Kidney glomerular epithelial cell (primary cell): ENCODE data around the gene AMHR2.
A peak's percentile ranks its signal among the peaks of the same experiment; 100 is the strongest.
"Not testable (repeated sequence)": the region's sequence is repeated elsewhere in the genome, so short reads cannot be mapped to it uniquely, and the experiment has no call there.

Experiments used
- DNase-seq: peaks from one replicate; lab custom pipeline; 2025; lab: John Stamatoyannopoulos, UW

The AMHR2 gene

GRCh38 chr12:53423597-53423996, at the start of gene AMHR2:
AMHR2 (plus strand) TSS chr12:53423855; CDS start chr12:53423935, 80 bp downstream.
- DNase-seq: no peak

DNA sequence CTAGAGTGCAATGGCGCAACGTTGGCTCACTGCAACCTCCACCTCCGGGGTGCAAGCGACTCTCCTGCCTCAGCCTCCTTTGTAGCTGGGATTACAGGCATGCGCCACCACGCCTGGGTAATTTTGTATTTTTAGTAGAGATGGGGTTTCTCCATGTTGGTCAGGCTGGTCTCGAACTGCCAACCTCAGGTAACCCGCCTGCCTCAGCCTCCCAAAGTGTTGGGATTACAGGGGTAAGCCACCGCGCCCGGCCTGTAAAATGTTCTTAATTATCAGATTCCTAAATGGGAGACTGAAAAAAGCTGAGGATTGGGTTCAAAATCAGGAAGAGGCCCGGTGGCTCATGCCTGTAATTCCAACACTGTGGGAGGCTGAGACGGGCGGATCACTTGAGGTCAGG, 49.4 kb upstream of the AMHR2 start:
- not testable (repeated sequence) for DNase-seq

DNA sequence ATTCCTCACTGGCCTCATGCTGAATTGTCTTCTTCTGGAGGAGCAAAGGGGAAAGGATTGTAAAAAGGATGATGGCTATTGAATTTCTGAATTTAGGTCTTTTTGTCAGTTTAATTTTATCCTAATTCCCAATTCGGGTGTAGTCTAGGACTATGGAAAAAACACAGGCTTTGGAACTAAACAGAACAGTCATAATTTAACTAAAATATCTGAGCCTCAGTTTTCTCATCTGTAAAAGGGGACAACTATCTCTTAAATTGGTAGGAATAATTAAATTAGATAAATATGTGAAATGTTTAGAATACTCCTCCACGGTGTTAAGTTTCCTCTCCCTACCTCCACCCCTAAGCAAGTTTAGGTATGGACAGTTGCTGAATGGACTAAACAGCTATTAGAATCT, 46.9 kb upstream of the AMHR2 start:
- no peak for DNase-seq

DNA sequence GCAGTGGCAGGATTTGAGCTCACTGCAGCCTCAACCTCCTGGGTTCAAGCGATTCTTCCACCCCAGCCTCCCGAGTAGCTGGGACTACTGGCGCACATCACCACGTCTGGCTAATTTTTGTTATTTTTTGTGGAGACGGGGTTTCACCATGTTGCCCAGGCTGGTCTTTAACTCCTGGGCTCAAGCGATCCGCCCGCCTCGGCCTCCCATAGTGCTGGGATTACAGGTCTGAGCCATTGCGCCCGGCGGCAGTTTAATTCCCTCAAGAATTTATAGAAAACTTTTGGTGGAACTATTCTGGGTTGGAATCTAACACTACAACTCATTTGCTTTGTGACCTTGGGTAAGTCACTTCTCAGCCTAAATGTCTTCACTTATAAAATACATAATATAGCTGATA, 45.4 kb upstream of the AMHR2 start:
- no peak for DNase-seq

DNA sequence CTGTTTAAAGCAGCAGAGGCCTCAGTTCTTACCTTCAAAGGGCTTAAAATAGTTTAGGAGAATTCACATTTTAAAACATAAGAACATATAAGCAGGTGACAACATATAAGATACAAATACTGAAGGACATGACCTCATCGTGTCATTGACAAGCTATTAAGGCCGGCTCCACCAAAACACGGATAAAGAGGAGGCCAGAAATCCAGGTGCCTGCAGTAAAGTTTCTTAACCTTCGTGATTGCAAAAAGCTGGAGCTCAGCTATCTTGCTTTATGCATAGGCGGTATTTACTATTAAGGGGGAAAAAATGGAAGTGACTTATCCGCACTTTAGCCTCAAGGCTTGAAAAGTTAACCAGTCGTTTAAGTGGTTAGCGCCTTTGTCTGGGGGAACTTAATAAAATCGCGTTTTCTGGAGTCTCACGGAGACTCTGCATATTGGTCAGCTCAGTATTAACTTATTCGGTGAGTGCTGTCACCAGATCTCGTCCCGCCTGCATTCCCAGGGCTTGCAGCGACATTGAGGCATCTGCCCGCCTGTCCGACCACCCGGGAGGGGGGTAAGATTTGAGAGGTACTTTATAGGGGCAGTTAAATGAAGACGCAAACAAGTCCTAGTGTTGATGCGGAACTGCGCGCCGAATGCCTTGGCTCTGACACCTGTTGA, 44.8 kb upstream of the AMHR2 start:
- no peak for DNase-seq

DNA sequence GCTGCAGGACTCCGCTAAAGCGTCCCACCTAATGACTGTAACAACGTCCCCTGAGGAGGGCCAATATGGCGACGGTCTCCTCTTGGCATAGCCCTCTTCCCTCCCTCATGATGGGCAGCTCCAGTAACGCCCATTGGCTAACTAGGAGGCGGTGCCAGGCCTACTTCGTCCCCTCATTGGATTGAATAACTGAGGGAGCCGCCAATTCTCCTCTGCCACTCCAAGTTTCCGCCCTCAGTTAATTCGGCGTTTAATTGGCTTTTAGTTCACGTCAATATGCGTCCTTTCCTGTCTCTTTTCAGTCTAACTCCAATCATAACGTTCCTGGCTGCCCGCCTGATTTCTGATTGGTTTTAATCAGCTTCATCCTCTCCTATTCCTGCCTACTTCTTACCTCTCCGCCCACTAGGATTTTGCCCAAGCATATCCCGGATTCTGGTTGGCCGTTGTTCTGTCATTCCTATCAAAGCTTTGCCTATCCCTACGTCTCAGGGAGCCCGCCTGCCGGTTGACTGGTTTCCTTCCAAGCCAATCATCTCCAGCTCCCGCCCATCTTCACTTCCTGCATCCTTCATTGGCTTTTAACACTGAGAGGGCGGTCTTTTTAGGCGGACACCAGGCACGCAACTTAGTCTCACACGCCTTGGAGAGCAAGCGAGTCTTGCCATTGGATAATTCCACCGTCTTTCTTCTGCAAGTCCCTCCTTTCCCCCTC, 44.1 kb upstream of the AMHR2 start:
- peak; percentile 100 for DNase-seq

GRCh38 chr12:53380104-53380793, 43.4 kb upstream of the AMHR2 start, which contains the start of gene SP1:
SP1 (plus strand) TSS chr12:53380176; CDS start chr12:53380292, 116 bp downstream.
- peak; percentile 81 for DNase-seq

GRCh38 chr12:53380794-53381730, 42.6 kb upstream of the AMHR2 start:
- peak; percentile 81 for DNase-seq

GRCh38 chr12:53381731-53382630, 41.7 kb upstream of the AMHR2 start:
- peak; percentile 81 for DNase-seq

DNA sequence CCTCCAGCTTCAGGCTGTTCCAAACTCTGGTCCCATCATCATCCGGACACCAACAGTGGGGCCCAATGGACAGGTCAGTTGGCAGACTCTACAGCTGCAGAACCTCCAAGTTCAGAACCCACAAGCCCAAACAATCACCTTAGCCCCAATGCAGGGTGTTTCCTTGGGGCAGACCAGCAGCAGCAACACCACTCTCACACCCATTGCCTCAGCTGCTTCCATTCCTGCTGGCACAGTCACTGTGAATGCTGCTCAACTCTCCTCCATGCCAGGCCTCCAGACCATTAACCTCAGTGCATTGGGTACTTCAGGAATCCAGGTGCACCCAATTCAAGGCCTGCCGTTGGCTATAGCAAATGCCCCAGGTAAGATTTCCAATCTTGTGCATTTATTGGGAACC, 40.4 kb upstream of the AMHR2 start:
- no peak for DNase-seq

DNA sequence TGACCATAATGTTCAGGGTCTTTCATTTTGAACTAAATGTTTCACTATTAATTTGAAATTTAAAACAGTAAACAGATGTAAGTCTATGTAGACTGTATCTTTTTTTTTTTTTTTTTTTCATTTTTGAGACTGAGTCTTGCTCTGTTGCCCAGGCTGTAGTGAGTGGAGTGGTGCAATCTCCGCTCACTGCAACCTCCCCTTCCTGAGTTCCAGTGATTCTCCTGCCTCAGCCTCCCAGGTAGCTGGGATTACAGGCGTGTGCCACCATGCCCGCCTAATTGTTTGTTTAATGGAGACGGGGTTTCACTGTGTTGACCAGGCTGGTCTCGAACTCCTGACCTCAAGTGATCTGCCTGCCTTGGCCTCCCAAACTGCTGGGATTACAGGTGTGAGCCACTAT, 37.3 kb upstream of the AMHR2 start:
- DNase-seq: not testable (repeated sequence)

DNA sequence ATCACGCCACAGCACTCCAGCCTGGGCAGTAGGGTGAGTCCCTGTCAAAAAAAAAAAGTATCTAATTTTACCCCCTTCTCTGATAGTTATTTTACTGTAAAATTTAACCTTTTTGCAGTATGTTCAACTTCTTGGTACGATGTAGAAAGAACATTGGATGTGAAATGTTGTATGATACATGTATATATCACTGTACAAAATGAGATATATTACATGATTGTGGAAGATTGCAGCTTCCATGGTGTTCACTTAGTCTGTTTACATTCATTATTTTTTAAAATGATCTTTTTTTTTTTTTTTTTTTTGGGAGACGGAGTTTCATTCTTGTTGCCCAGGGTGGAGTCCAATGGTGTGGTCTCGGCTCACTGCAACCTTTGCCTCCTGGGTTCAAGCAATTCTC, 34.7 kb upstream of the AMHR2 start:
- no peak for DNase-seq

GRCh38 chr12:53389702-53390101, 34.0 kb upstream of the AMHR2 start:
- no peak for DNase-seq

DNA sequence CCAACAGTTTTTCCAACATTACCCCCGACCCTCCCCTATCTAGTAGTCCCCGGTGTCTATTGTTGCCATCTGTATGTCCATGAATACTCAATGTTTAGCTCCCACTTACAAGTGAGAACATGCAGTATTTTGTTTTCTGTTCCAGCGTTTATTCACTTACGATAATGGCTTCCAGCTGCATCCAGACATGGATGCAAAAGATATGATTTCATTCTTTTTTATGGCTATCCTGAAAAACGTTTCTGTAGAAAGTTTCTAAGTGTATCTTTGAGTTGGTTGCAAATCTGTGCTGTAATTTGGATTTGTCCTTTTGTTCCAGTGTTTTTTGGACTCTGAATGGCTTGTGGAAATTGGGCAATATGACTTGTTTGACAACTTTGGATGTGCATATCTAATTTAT, 31.9 kb upstream of the AMHR2 start:
- DNase-seq: no peak

GRCh38 chr12:53399896-53400295, 23.8 kb upstream of the AMHR2 start:
- no peak for DNase-seq

- not testable (repeated sequence) for DNase-seq
These were observed 21.3 kb upstream of the AMHR2 start for GRCh38 chr12:53402351-53402750.

GRCh38 chr12:53402871-53403270, 20.8 kb upstream of the AMHR2 start:
- no peak for DNase-seq

DNA sequence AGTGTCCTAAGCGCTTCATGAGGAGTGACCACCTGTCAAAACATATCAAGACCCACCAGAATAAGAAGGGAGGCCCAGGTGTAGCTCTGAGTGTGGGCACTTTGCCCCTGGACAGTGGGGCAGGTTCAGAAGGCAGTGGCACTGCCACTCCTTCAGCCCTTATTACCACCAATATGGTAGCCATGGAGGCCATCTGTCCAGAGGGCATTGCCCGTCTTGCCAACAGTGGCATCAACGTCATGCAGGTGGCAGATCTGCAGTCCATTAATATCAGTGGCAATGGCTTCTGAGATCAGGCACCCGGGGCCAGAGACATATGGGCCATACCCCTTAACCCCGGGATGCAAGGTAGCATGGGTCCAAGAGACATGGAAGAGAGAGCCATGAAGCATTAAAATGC, 12.7 kb upstream of the AMHR2 start:
- no peak for DNase-seq

- DNase-seq: no peak
These were observed 10.0 kb upstream of the AMHR2 start for GRCh38 chr12:53413485-53414204.

- DNase-seq: no peak
These were observed 8.8 kb upstream of the AMHR2 start for GRCh38 chr12:53414756-53415417.
